ENCODE measurements around the gene CDK17.

Gene CDK17

GRCh38 chr12:96236221-96236822 is 163.9 kb downstream of the CDK17 start:
- DNase-seq, result peak; percentile 30

DNA sequence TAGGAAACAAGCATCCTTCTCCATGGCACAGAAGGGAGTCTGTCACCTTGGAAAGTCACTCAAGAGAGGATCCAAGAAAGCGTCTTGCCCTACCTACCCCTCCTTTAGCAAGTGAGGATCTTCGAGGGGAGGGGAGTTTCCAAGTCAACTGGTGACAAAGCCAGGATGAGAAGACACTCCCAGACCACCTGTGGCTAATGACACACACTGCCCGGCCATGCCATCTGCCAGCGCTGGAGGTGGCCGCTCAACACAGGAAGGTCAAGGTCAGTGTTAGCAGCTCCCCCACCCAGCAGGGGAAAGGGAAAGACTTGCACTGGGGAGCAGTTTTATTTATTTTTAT is 164.8 kb downstream of the CDK17 start:
- no peak for DNase-seq

DNA sequence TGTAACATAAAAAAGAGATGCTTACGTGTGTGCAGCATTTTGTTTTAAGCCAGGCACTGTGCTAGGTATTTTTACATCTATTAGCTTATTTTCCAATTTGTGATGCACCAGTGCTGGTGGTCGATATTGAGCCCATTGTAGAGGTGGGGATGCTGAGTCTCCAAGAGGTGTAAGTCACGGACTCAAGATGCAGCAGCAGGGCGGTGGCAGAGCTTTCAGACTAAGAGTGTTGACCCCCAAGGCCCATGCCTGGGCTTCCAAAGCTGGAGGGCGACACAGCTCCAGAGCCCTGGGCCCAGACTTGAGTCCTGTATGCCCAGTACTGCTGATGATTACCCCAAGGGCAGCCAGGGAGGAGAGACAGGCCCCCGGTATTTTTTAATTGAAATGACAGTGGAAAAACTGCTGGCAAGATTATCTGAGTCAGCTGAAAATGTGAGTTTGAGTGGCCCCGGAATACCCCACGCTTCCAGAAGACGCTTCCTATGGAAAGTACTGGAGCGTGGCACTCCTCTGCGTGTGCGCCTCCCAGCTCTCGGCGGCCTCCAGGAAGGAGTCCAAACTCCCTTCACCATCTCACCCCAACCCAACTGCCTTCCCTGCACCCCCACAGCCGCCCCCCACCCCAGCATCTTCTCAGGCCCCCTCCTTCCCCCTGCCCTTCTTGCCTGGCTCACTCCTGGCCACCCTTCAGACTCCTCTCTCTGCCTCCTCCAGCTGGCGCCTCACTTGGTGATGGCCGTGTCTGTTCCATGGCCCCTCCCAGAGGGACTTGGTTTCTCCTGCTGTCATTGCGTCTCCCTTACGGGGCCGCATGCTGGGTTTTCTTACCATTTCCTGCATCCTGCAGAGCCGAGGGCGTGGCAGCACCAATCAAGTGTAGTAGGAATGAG is 165.4 kb downstream of the CDK17 start:
- no peak for DNase-seq

DNA sequence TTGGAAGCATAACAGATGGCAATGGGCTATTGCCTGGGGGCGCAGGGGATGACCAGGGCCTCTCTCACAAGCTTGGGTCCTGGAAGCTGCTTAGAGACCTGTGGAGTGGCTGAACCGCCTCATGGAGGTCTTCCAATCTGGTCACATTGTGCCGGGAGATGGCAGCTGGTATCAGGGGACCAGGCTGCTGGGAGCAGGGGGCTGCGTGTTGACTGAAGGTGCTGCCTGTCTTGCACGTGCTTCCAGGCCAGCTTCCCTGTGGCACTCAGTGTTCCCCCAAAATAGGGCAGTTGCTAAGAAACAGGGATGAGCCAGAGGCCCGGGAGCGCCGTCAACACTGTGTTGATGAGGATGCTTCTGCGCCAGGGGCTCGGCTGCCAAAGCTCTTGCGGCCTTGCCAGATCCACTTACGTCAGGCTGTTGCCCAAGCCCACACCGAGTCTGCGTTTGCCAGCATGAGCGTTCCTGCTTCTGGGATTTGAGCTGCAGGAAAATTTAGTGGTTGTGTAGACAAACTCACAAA is 166.2 kb downstream of the CDK17 start:
- no peak for DNase-seq

DNA sequence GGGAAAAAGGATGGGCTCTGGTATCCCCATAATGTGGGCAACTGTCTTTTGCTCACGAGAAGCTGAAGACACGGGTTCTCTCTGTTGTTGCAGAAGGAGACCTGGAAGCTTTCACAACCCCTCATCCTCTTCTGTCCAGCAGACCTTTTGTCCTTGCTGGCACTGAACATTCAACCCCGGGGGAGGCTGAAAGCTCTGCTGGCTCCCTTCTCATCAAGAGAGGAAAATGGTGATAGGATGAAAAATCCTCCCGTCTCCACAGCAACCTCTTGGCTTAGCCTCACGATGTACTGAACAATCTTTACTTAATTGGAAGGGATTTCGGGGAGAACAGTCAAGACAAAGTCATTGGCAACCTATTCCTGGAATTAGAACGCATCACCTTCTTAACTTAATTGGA is 167.1 kb downstream of the CDK17 start:
- DNase-seq, result no peak

GRCh38 chr12:96230646-96231045 is 169.6 kb downstream of the CDK17 start:
- no peak for DNase-seq

GRCh38 chr12:96228566-96229248 is 171.5 kb downstream of the CDK17 start:
- no peak for DNase-seq

Measured in T-helper 9 cell (primary cell).